HG03442 (cell line): ENCODE results near the gene B4GAT1.
"Not testable (repeated sequence)": the region's sequence is repeated elsewhere in the genome, so short reads cannot be mapped to it uniquely, and the experiment has no call there.

Experiments used
- ATAC-seq: cut with Tn5 transposase; IDR thresholded peaks from one replicate; pipeline ENCODE4 v1.9.1; 2021; ENCODE audit warnings: mild to moderate bottlenecking, moderate library complexity; ENCODE audit not compliant: unreplicated experiment

The B4GAT1 gene

GRCh38 chr11:66326261-66327111 lies 20.9 kb downstream of the B4GAT1 start:
- no peak for ATAC-seq

- ATAC-seq, result no peak
Observed at GRCh38 chr11:66325263-66325671, 22.2 kb downstream of the B4GAT1 start.

- no peak for ATAC-seq
Observed at GRCh38 chr11:66324664-66325063, 22.8 kb downstream of the B4GAT1 start.

- no peak for ATAC-seq
Observed at GRCh38 chr11:66323684-66324083, 23.7 kb downstream of the B4GAT1 start.

GRCh38 chr11:66322732-66323427 lies 24.5 kb downstream of the B4GAT1 start:
- no peak for ATAC-seq

- ATAC-seq, result no peak
Observed at GRCh38 chr11:66321606-66322005, 25.8 kb downstream of the B4GAT1 start.

- ATAC-seq, result not testable (repeated sequence)
Observed at GRCh38 chr11:66320748-66321147, 26.7 kb downstream of the B4GAT1 start.

- ATAC-seq, result not testable (repeated sequence)
Observed at GRCh38 chr11:66320289-66320688, 27.1 kb downstream of the B4GAT1 start.

GRCh38 chr11:66318600-66318970 lies 28.8 kb downstream of the B4GAT1 start:
- ATAC-seq, result no peak

- ATAC-seq, result no peak
Observed at GRCh38 chr11:66317723-66318599, 29.5 kb downstream of the B4GAT1 start.

GRCh38 chr11:66317322-66317722 lies 30.1 kb downstream of the B4GAT1 start:
- ATAC-seq, result no peak

GRCh38 chr11:66316849-66317251 lies 30.6 kb downstream of the B4GAT1 start, which contains the start of gene CD248:
TSS of gene CD248 (minus strand) at chr11:66317044. CDS start at chr11:66317027, 17 bp downstream.
- ATAC-seq, result no peak

GRCh38 chr11:66315921-66316811 lies 31.3 kb downstream of the B4GAT1 start:
- no peak for ATAC-seq

- ATAC-seq, result no peak
Observed at GRCh38 chr11:66315498-66315885, 31.9 kb downstream of the B4GAT1 start.

- no peak for ATAC-seq
Observed at GRCh38 chr11:66314561-66315497, 32.6 kb downstream of the B4GAT1 start.

GRCh38 chr11:66314186-66314501 lies 33.3 kb downstream of the B4GAT1 start:
- no peak for ATAC-seq

GRCh38 chr11:66313321-66314185 lies 33.9 kb downstream of the B4GAT1 start:
- ATAC-seq, result no peak
